HL-60/S4 treated with retinoic acid at 250 ng/mL for 4 days and 3 days (cell line): ENCODE measurements around the gene LYST.

ENCODE experiments used
- in situ Hi-C: fragments of 300-500 bp; cut with MboI; formaldehyde crosslinking; loops from 2 replicates; pipeline ENCODE4 v1.7.0; 2022; ENCODE audit warnings: low sequenced_read_pairs

LYST gene

DNA sequence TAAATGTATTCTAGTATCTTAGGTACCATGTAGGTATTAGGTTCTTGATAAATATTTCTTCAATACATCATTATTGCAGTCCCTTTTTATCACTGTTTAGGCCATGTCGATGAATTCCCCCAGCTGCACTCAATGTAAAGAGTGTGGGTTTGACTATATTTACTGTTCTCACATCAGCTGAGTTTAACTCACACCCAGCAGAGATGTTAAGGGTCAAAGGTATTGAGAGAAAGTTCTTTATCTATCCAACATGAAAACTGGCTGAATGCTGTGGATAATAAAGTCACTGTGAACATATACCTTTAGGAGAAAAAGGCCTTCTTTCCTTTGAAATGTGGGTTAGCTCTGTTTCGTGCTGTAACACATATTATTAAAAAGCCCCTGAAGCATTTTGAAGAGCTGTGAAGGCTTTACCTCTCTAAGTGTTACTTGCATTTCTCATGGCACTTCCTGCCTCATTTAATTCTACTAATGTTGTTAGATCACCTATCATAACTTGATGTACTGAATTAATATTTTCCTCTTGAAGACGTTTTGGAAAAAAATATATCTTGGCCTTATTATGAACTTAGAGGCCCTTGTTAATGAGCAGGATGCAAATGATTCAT is 19.1 kb upstream of the LYST start:
- in situ Hi-C loops: no loop called here

DNA sequence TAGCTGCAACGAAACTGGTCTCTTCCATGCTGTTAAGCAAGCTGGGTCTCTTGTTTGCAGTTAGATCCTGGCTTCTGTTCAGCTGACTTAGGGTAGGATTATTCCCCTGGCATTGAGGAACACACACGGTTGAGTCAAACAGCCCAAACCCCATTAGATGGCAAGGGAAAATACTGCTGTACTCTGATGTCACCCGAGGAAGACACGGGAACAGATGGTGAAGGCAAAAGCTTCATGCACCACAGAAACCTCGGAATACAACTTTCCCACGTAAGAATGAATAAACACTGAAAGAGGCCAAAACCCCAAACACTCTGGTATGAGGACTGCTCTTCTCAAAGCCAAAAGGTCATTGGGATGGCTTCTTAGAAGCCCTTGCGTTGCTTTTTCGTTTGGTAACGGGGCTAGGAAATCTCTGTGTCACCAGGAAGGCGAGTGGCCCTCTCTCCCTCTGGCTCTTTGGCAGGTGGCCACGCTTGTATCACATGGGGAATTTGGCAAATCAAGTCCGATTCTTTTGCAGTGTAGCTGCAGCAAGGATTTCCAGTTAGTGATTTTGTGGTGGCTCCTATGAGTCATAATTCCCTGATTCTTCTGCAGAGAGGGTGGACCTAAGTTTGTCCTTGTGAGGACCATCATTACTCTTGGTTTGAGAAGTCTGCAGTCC is 16.7 kb upstream of the LYST start:
- in situ Hi-C loops: no loop called here

DNA sequence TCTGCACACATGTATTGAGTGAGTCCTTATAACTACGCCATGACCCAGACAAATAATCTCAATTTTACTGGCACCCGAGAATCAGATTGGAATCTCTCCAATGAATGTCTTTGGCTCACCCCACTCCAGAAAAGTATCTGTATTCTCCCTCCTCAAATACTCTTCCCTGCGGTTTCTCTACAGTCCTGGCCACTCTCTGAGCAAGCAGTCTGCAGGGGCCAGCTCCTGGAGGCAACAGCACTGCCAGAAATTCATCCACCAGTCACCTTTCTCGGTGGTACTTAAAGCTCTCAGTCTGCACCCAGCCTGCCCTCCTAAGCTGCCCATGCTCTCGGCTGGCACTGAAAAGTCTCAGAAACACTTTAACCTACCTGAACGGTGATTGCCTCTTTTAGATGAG is 16.1 kb upstream of the LYST start:
- in situ Hi-C loops: no loop called here

- in situ Hi-C loops: no loop called here
Measured at GRCh38 chr1:235881930-235882700, 15.4 kb upstream of the LYST start.

GRCh38 chr1:235878082-235878811 is 11.5 kb upstream of the LYST start:
- in situ Hi-C loops: no loop called here

DNA sequence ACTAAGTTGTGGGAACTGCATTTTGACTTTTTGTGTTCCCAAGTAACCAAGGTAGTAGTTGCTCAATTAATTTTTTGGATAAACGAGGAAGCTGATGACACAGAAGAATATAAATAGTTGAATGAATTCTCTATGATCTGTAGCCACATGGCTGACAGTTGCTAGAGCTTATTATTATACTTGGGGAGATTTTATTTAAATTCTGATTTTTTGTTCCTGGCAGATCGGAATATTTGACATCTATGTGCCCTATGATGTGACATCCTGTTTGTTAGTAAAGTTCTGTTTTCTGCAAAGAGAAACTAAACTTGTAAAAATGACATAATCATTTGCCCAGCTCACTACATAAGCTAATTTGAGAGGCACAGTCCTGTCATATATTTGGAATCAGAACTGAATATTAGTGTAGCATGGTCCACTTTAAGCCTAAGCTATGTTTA is 9.7 kb upstream of the LYST start:
- in situ Hi-C loops: no loop called here

DNA sequence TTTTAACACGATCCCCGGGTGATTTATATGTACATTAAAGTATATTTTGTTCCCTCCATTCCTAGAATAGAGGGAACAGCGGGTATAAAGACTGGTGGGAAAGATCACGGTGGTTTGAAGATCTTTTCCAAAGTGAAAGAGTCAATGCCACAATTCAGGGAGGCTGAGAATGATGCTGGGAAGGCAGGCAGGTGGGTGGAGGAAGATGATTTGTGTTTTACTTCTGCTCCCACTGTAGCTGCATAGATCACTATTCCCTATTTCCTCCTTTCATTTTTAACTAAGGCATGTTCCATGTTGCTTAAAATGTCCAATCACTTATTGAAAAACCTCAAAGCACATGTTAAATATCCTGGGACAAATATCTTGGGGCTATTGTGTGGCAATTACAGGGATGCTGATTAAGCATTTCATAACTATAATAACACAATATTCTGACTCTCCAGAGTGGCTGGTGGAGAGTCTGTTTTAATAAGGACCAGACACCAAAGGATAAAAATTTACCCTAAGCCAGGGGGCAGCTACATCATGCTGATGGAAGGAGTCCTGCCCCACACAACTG is 8.4 kb upstream of the LYST start:
- in situ Hi-C loops: no loop called here

- in situ Hi-C loops: no loop called here
Measured at GRCh38 chr1:235874261-235874660, 7.6 kb upstream of the LYST start.

- in situ Hi-C loops: no loop called here
Measured at GRCh38 chr1:235873571-235873970, 6.9 kb upstream of the LYST start.

DNA sequence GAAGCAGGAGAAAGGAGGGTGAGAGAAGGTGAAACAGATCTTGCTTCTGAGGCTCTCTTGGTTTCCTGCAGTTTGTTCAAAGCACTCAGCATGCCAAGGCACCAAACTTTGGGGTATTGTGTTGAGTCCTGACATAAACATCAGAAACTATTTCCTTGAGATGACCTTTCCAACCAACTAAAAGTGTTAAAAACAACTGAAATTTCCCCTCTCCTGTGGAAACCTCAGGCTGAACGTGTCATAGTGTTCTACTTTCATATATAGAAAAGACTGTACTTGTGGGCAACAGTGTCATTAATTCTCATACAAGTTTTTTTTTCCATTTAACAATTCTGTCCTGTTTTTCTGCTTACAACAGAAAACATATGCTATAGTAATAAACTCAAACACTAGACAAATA is 6.3 kb upstream of the LYST start:
- in situ Hi-C loops: no loop called here

- in situ Hi-C loops: no loop called here
Measured at GRCh38 chr1:235872270-235872669, 5.6 kb upstream of the LYST start.

DNA sequence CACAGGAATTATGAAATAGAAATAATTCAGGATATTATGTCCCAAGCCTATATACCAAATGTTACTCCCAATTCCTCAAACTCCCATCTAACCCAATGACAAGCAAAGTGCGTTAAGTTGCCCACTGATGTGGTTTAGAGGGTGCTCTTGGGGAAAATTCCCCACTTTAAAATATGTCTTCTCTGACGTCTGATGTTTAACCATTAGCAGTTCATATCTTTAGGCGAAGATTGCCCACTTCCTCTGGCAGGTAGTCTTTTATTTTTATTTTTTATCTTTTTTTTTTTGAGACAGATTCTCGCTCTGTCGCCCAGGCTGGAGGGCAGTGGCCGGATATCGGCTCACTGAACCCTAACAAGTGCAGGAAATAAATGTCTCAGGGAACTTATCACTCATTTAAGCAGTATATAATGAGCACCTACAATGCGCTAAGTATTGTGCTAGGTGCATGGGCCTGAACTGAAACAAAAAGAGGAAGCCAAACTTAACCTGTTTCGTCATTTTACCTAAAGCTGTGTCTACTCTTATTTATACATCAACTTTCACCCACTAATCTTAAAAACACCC is 1.3 kb upstream of the LYST start:
- in situ Hi-C loops: no loop called here

DNA sequence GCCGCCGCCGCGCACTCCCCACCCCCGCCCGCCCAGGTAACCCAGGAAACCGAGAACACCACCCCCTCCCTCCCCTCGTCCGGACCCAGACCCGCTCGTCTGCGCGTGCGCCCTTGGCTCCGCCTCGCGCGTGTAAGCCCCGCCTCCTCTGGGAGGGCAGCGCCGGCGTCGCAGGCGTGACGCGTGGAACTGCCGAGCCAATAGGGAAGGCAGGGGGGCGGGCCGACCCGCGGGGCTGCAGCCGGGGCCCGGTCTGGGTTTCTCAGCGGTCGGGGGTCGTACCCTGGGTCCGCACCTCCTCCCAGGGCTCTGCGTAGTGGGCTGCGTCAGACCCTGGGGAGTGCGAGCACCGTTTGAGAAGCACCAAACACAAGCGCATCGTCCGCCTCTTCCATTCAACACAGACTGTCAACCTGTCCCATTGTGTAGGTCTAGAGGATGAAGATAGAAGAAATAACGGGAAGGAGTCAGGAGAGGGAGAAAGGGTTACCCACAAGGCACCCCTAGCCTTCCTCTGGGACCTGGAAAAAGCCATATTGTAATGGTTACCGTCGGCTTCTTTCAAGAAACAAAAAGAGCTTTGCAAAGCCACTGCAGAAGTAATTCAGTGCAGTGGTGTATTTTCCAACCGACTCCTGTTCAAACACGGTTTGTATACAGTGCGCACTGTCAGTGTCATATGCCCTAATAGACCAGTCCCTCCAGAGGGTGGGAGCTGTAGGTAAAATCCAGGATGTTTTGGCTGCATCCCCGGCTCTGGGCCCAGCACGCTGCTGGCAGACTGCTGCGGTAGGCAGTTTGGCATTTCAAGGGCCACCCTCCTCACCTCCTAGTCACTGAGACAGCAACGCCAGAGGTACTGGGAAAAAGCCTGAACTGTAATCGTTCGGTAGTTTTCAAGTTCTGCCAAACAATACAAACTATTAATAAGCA is 473 bp upstream of the LYST start:
- in situ Hi-C loops: no loop called here

DNA sequence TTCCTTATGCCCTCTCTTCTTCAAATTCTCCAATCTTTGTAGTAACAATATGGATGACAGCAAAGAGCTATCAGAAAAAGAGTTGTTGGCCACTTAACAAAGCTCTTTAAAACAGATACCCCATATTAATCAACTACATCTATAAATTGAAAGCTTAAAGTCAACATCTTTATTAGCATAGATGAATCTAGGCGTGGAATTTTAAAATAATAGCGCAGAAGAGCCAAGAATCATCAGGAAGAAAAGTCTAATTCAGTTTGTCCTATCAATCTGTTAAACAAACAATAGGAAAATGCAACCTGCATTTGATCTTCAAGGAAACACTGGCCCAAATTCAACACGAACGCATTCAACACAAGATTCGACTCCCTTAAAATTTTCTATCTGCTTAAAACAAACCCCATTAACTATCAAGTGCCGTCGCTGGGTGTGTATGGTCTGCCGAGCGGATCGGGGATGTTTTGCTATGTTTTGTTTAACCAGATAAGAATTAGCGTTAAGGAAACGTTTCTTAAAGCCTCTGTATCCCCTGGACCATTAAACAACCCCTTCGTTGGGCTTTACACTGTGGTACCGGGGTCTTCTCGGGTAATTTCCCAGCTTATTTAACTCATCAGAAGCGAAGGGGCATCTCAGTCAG is 1.0 kb downstream of the LYST start:
- in situ Hi-C loops: no loop called here

DNA sequence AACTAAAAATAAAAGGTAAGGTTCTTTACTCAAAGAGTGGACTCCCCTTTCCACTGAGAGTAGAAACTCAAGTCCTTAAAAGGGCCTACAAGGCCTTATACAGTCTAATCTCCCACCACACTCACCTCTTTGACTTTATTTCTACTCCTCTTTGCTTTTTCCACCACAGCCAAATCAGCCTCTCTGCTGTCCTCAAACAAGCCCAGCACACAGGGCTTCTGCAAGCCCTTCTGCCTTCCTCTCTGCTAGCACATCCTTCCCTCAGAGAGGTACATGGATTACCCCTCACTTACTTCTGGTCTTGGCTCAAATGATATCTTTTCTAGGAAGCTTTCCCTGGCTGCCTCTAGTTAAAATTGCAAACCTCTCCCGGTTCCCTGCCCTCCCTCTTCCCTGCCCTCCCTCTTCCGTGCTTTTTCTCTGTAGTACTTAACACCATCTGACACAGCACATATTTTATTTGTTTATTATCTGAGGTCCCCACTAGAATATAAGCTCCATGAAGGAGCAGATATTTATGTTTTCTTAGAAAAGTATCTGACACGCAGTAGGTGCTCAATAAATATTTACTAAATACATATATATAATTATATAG is 1.7 kb downstream of the LYST start:
- in situ Hi-C loops: no loop called here

DNA sequence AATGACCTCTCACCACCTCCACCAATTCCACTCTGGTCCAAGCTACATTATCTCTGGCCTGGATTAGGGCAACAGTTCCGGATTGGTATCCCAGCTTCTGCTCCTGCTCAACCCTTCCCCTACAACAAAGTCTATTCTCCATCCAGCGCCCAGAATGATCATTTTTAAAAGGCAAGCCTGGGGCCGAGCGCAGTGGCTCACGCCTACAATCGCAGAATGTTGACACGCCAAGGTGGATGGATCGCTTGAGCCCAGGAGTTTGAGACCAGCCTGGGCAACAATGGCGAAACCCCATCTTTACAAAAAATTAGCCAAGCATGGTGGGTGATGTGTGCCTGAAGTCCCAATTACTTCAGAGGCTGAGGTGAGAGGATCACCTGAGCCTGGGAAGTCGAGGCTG is 2.2 kb downstream of the LYST start:
- in situ Hi-C loops: no loop called here

DNA sequence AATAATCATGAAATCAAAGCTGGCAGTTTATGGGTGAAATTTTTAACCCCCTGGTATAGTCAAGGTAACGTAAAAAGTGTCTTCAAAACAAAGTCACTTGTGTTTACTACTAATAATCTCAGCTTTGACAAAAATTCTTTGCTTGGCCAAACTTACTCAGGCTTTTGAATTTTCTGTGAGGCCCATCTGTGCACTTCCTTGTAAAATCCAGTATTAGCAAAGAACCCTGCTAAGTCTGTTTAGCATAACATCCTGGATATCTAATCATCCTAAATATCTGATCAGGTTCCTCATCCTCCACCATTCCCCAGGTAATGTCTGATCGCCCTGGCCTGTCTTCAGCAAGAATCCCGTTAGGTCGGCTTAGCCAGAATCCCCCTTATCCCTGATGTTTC is 3.0 kb downstream of the LYST start:
- in situ Hi-C loops: no loop called here

DNA sequence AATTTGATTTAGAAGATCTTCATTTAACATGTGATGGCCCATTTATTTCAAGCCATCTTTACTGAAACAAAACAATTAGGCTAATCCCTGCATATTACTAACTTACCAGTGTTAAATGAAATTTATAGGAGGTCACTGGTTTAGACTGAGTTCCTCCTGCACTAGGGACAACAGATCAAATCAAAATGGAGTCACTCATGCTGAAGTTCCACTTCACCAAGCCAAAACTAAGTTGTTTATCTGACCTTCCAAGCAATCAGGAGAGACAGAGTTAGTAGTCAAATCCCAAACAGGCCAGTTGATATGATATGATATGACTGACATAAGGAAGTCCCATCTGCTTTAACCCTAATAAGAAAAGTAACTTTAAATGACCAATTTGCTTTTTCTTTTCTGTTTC is 4.8 kb downstream of the LYST start:
- in situ Hi-C loops: no loop called here

GRCh38 chr1:235860829-235861228 is 5.9 kb downstream of the LYST start:
- in situ Hi-C loops: no loop called here
